H9 (cell line): ENCODE results near the gene METRN. TPM values are rescaled to one million over a fixed set of nuclear protein-coding genes. Genes with fewer than 3 reads are reported as not detected.
A peak's percentile ranks its signal among the peaks of the same experiment; 100 is the strongest.

Experiments used
- DNase-seq: peaks from one replicate; pipeline ENCODE4 v3.0.0-alpha.2; 2017
- H2AFZ ChIP-seq: one replicate; pipeline ENCODE4 v1.6.1; 2013; ENCODE audit warnings: mild to moderate bottlenecking, low read length, control low read depth, moderate library complexity
- H2AK5ac ChIP-seq: 2 replicates; pipeline ENCODE4 v1.6.1; 2013; ENCODE audit warnings: low read length, control low read depth, mixed read lengths; ENCODE audit not compliant: insufficient read length
- H2BK120ac ChIP-seq: one replicate; pipeline ENCODE4 v1.6.1; 2013; ENCODE audit warnings: low read depth, mild to moderate bottlenecking, low read length, control low read depth, inconsistent platforms; ENCODE audit not compliant: poor library complexity, severe bottlenecking
- H2BK12ac ChIP-seq: 2 replicates; pipeline ENCODE4 v1.6.1; 2013; ENCODE audit warnings: low read length, control low read depth, mixed read lengths, low read depth; ENCODE audit not compliant: insufficient read length
- H2BK15ac ChIP-seq: 2 replicates; pipeline ENCODE4 v1.6.1; 2013; ENCODE audit warnings: low read depth, low read length, control low read depth
- H2BK20ac ChIP-seq: one replicate; pipeline ENCODE4 v1.6.1; 2013; ENCODE audit warnings: low read depth, mild to moderate bottlenecking, low read length, control low read depth, inconsistent platforms; ENCODE audit not compliant: poor library complexity, severe bottlenecking
- H2BK5ac ChIP-seq: 2 replicates; pipeline ENCODE4 v1.6.1; 2013; ENCODE audit warnings: low read length, control low read depth, mixed read lengths; ENCODE audit not compliant: insufficient read length
- H3K14ac ChIP-seq: 2 replicates; pipeline ENCODE4 v1.6.1; 2013; ENCODE audit warnings: low read length, control low read depth; ENCODE audit not compliant: insufficient read depth
- H3K18ac ChIP-seq: 2 replicates; pipeline ENCODE4 v1.6.1; 2013; ENCODE audit warnings: low read depth, mild to moderate bottlenecking, mixed read lengths, low read length, control low read depth; ENCODE audit not compliant: insufficient read length
- H3K23ac ChIP-seq: 2 replicates; pipeline ENCODE4 v1.6.1; 2013; ENCODE audit warnings: low read length, control low read depth, mixed read lengths, low read depth; ENCODE audit not compliant: insufficient read length
- H3K23me2 ChIP-seq: 2 replicates; pipeline ENCODE4 v1.6.1; 2013; ENCODE audit warnings: low read depth, mild to moderate bottlenecking, mixed read lengths, low read length, control low read depth; ENCODE audit not compliant: insufficient read length, poor library complexity, severe bottlenecking
- H3K27ac ChIP-seq: 2 replicates; pipeline ENCODE4 v1.5.1; 2013; ENCODE audit warnings: low read length, control low read depth, mixed read lengths, low read depth; ENCODE audit not compliant: insufficient read length
- H3K27me3 ChIP-seq: 2 replicates; pipeline ENCODE4 v1.6.1; 2013; ENCODE audit warnings: low read length, control low read depth, inconsistent platforms; ENCODE audit not compliant: insufficient read depth
- H3K4ac ChIP-seq: 2 replicates; pipeline ENCODE4 v1.6.1; 2013; ENCODE audit warnings: low read depth, mild to moderate bottlenecking, control low read depth, inconsistent platforms, low read length, moderate library complexity
- H3K4me1 ChIP-seq: 2 replicates; pipeline ENCODE4 v1.6.1; 2013; ENCODE audit warnings: low read length, control low read depth, inconsistent platforms; ENCODE audit not compliant: insufficient read depth
- H3K4me2 ChIP-seq: 2 replicates; pipeline ENCODE4 v1.6.1; 2013; ENCODE audit warnings: low read length, control low read depth, mixed read lengths; ENCODE audit not compliant: insufficient read length, insufficient read depth
- H3K56ac ChIP-seq: 2 replicates; pipeline ENCODE4 v1.6.1; 2013; ENCODE audit warnings: low read depth, mild to moderate bottlenecking, mixed read lengths, low read length, control low read depth; ENCODE audit not compliant: insufficient read length
- H3K79me1 ChIP-seq: 2 replicates; pipeline ENCODE4 v1.6.1; 2013; ENCODE audit warnings: low read depth, mild to moderate bottlenecking, moderate library complexity, low read length, control low read depth, inconsistent platforms; ENCODE audit not compliant: insufficient read depth, poor library complexity, severe bottlenecking
- H3K79me2 ChIP-seq: 2 replicates; pipeline ENCODE4 v1.6.1; 2013; ENCODE audit warnings: low read length, control low read depth, inconsistent platforms; ENCODE audit not compliant: insufficient read depth
- H3K9ac ChIP-seq: 2 replicates; pipeline ENCODE4 v1.6.1; 2013; ENCODE audit warnings: low read length, control low read depth, mixed read lengths; ENCODE audit not compliant: insufficient read length; ENCODE audit errors: extremely low read depth
- H3K9me3 ChIP-seq: one replicate; pipeline ENCODE4 v1.6.1; 2013; ENCODE audit warnings: low read depth, low read length, inconsistent platforms; ENCODE audit not compliant: control insufficient read depth
- H3T11ph ChIP-seq: one replicate; pipeline ENCODE4 v1.6.1; 2013; ENCODE audit warnings: mild to moderate bottlenecking, low read length, control low read depth, inconsistent platforms
- H4K20me1 ChIP-seq: one replicate; pipeline ENCODE4 v1.6.1; 2013; ENCODE audit not compliant: control insufficient read depth, insufficient read length, insufficient read depth
- H4K5ac ChIP-seq: 2 replicates; pipeline ENCODE4 v1.6.1; 2013; ENCODE audit warnings: low read depth, mild to moderate bottlenecking, mixed read lengths, low read length, control low read depth; ENCODE audit not compliant: insufficient read length
- H4K8ac ChIP-seq: replicated peaks from 2 replicates; pipeline ENCODE4 v1.6.1; 2013; ENCODE audit warnings: low read length, control low read depth, mixed read lengths, low read depth; ENCODE audit not compliant: insufficient read length
- H4K91ac ChIP-seq: 2 replicates; pipeline ENCODE4 v1.6.1; 2013; ENCODE audit warnings: low read depth, mild to moderate bottlenecking, moderate library complexity, mixed read lengths, low read length, control low read depth; ENCODE audit not compliant: insufficient read length
- H3K27ac Mint-ChIP-seq, 3 experiments: 2 replicates in 2 of 3; 3 replicates in 1 of 3; pipeline ENCODE4 v1.8.0; 2020 to 2021; ENCODE audit warnings: mixed read lengths in 3 of 3, mild to moderate bottlenecking in 1 of 3, moderate library complexity in 1 of 3
- H3K27me3 Mint-ChIP-seq: 2 replicates; pipeline ENCODE4 v1.8.0; 2021; ENCODE audit warnings: low read depth, mild to moderate bottlenecking, moderate library complexity, mixed read lengths
- H3K36me3 Mint-ChIP-seq, 3 experiments: 2 replicates in 2 of 3; 3 replicates in 1 of 3; pipeline ENCODE4 v1.8.0; 2020 to 2021; ENCODE audit warnings: low read depth in 3 of 3, mixed read lengths in 3 of 3; ENCODE audit not compliant: insufficient read depth in 1 of 3
- H3K4me1 Mint-ChIP-seq, 2 experiments: 2 replicates each; pipeline ENCODE4 v1.8.0; 2020; ENCODE audit warnings: mixed read lengths in 2 of 2
- H3K4me3 Mint-ChIP-seq, 2 experiments: 2 replicates in 1 of 2; 3 replicates in 1 of 2; pipeline ENCODE4 v1.8.0; 2020 to 2021; ENCODE audit warnings: mild to moderate bottlenecking in 2 of 2, mixed read lengths in 2 of 2, moderate library complexity in 1 of 2
- H3K9me3 Mint-ChIP-seq, 2 experiments: 2 replicates in 1 of 2; 3 replicates in 1 of 2; pipeline ENCODE4 v1.8.0; 2020; ENCODE audit warnings: mild to moderate bottlenecking in 2 of 2, mixed read lengths in 2 of 2, moderate library complexity in 1 of 2
- CTCF ChIP-seq: fragments of 200-600 bp; sonication (generic); conservative IDR thresholded peaks from 3 replicates; pipeline ENCODE4 v1.8.0; 2021; ENCODE audit warnings: antibody characterized with exemption, mild to moderate bottlenecking
- WGBS: extraction: QIAGEN DNeasy Blood & Tissue Kit; methylation state at CpG from one replicate; pipeline ENCODE4 v1.1.7; 2013; ENCODE audit warnings: missing lambda C conversion rate, low lambda C conversion rate, mixed read lengths; ENCODE audit not compliant: insufficient read length; ENCODE audit errors: extremely low coverage; 5-methylcytosine and 5-hydroxymethylcytosine counted together
- total RNA-seq: library from RNA; stranded (reverse); gene quantifications from 2 replicates; pipeline ENCODE4 v1.2.1, GENCODE V29; 2021

METRN gene
- total RNA-seq, 1 experiment from 2014 or later = 26.2 TPM

- H3K4me1 Mint-ChIP-seq = peaks cover 0 to 16% of the 10 kb centered on the region in 2 experiments; a peak in 3 of 4 replicates
- no peaks in the 10 kb centered on the region for H3K79me2 ChIP-seq
- H2AFZ ChIP-seq = no peak overlapping the region
- no peak overlapping the region for H2BK120ac ChIP-seq
- no peaks in the 10 kb centered on the region for H3K9me3 ChIP-seq
- no peaks in the 10 kb centered on the region for H3K79me1 ChIP-seq
- H3K27ac Mint-ChIP-seq = no peak overlapping the region
- no peak overlapping the region for H3K4ac ChIP-seq
- no CpG with 5 or more reads among the region's 37 CpGs for WGBS
- peaks cover 27% of the 10 kb centered on the region for H3K23me2 ChIP-seq
- no peak overlapping the region for H3K23ac ChIP-seq
- peaks cover 76% of the 10 kb centered on the region for H3K27me3 Mint-ChIP-seq
- H4K5ac ChIP-seq = no peak overlapping the region
- H3K14ac ChIP-seq = no peak overlapping the region
- H3T11ph ChIP-seq = no peak overlapping the region
- no peak for DNase-seq
- H3K9ac ChIP-seq = no peak overlapping the region
- H2BK20ac ChIP-seq = no peak overlapping the region
- H3K9me3 Mint-ChIP-seq = no peaks in the 10 kb centered on the region; a peak in 1 of 5 replicates
- no peak overlapping the region for H3K27ac ChIP-seq
- H2BK15ac ChIP-seq = no peak overlapping the region; the same call in 1 of the 2 replicates
- H4K8ac ChIP-seq = no peak overlapping the region
- H3K56ac ChIP-seq = no peak overlapping the region
- no peak overlapping the region for H3K18ac ChIP-seq
- H2BK5ac ChIP-seq = no peak overlapping the region
- H3K4me3 Mint-ChIP-seq = peak overlapping the region; percentile 24 to 72
- no peak overlapping the region for H4K91ac ChIP-seq
- no peaks in the 10 kb centered on the region for H3K36me3 Mint-ChIP-seq
- no peak for TF ChIP-seq CTCF
- no peak overlapping the region for H2BK12ac ChIP-seq
- no peak overlapping the region for H2AK5ac ChIP-seq
- no peaks in the 10 kb centered on the region for H4K20me1 ChIP-seq
- H3K4me1 ChIP-seq = no peaks in the 10 kb centered on the region
- peaks cover 11% of the 10 kb centered on the region; the same call in 1 of the 2 replicates for H3K27me3 ChIP-seq
- H3K4me2 ChIP-seq = peak overlapping the region; percentile 56
Observed at GRCh38 chr16:693766-694165, 21.2 kb upstream of the METRN start.
